GM23338 (cell line): Measurements from ENCODE around the gene ECHDC1. TPM values are rescaled to one million over a fixed set of nuclear protein-coding genes. Genes with fewer than 3 reads are reported as not detected.
A peak's percentile ranks its signal among the peaks of the same experiment; 100 is the strongest.

Experiments
- ATAC-seq: fragments of 200-7000 bp; cut with Tn5 transposase; 3 replicates; pipeline ENCODE4 v1.9.1; 2020
- DNase-seq: peaks from one replicate; pipeline ENCODE4 v3.0.0-alpha.2; 2015; ENCODE audit warnings: low spot score
- H2AFZ ChIP-seq: fragments of 200-600 bp; sonication (generic); 2 replicates; pipeline ENCODE4 v1.8.0; 2016; ENCODE audit warnings: antibody characterized with exemption, mild to moderate bottlenecking, moderate library complexity
- H3F3A ChIP-seq: fragments of 200-600 bp; sonication (generic); replicated peaks from 2 replicates; pipeline ENCODE4 v1.8.0; 2017; ENCODE audit warnings: antibody characterized with exemption, mixed run types, low read depth
- H3K27ac ChIP-seq: fragments of 200-600 bp; sonication (generic); 2 replicates; pipeline ENCODE4 v1.6.1; 2016; ENCODE audit warnings: low read depth
- H3K27me3 ChIP-seq: fragments of 200-600 bp; sonication (generic); 2 replicates; pipeline ENCODE4 v1.8.0; 2016; ENCODE audit warnings: mild to moderate bottlenecking, mixed run types, moderate library complexity; ENCODE audit not compliant: insufficient read depth
- H3K36me3 ChIP-seq: fragments of 200-600 bp; sonication (generic); 2 replicates; pipeline ENCODE4 v1.8.0; 2016; ENCODE audit warnings: mild to moderate bottlenecking; ENCODE audit not compliant: insufficient read depth
- H3K4me1 ChIP-seq: fragments of 200-600 bp; sonication (generic); 2 replicates; pipeline ENCODE4 v1.8.0; 2016; ENCODE audit warnings: mild to moderate bottlenecking, moderate library complexity; ENCODE audit not compliant: insufficient read depth
- H3K4me2 ChIP-seq: fragments of 200-600 bp; sonication (generic); 2 replicates; pipeline ENCODE4 v1.7.1; 2017; ENCODE audit warnings: mixed run types
- H3K4me3 ChIP-seq: fragments of 200-600 bp; sonication (generic); 2 replicates; pipeline ENCODE4 v1.6.1; 2016; ENCODE audit warnings: mixed run types
- H3K79me2 ChIP-seq: fragments of 200-600 bp; sonication (generic); replicated peaks from 2 replicates; pipeline ENCODE4 v1.8.0; 2017; ENCODE audit warnings: mild to moderate bottlenecking; ENCODE audit not compliant: insufficient read depth
- H3K9me2 ChIP-seq: fragments of 200-600 bp; sonication (generic); 2 replicates; pipeline ENCODE4 v1.8.0; 2017; ENCODE audit not compliant: insufficient read depth
- H4K20me1 ChIP-seq: fragments of 200-600 bp; sonication (generic); replicated peaks from 2 replicates; pipeline ENCODE4 v1.8.0; 2017; ENCODE audit warnings: mild to moderate bottlenecking; ENCODE audit not compliant: insufficient read depth
- H3K27ac Mint-ChIP-seq: 2 replicates; pipeline ENCODE4 v1.8.0; 2020; ENCODE audit warnings: inconsistent platforms, mild to moderate bottlenecking, moderate library complexity, mixed read lengths
- H3K27me3 Mint-ChIP-seq: 3 replicates; pipeline ENCODE4 v1.8.0; 2022; ENCODE audit warnings: low read depth, mild to moderate bottlenecking, moderate library complexity, mixed read lengths, inconsistent platforms; ENCODE audit not compliant: insufficient read depth, poor library complexity
- H3K36me3 Mint-ChIP-seq: 3 replicates; pipeline ENCODE4 v1.8.0; 2021; ENCODE audit warnings: low read depth, mild to moderate bottlenecking, inconsistent platforms, moderate library complexity, mixed read lengths
- H3K4me1 Mint-ChIP-seq: 3 replicates; pipeline ENCODE4 v1.8.0; 2020; ENCODE audit warnings: mild to moderate bottlenecking, inconsistent platforms, mixed read lengths
- H3K4me3 Mint-ChIP-seq: 3 replicates; pipeline ENCODE4 v1.8.0; 2021; ENCODE audit warnings: moderate library complexity, mild to moderate bottlenecking, inconsistent platforms, mixed read lengths
- H3K9me3 Mint-ChIP-seq: 3 replicates; pipeline ENCODE4 v1.8.0; 2020; ENCODE audit warnings: moderate library complexity, mild to moderate bottlenecking, inconsistent platforms, mixed read lengths
- CREB1 ChIP-seq: fragments of 250-450 bp; sonication (Bioruptor Pico); IDR thresholded peaks from 2 replicates; pipeline ENCODE4 v1.5.0; 2020; ENCODE audit warnings: low read depth, mild to moderate bottlenecking, moderate library complexity
- EZH2 ChIP-seq: fragments of 200-600 bp; sonication (generic); IDR thresholded peaks from one replicate; pipeline ENCODE4 v1.8.0; 2017; ENCODE audit warnings: antibody characterized with exemption, mild to moderate bottlenecking, low read depth; ENCODE audit not compliant: unreplicated experiment
- EZH2phosphoT487 ChIP-seq: fragments of 200-600 bp; sonication (generic); IDR thresholded peaks from one replicate; pipeline ENCODE4 v1.8.1; 2018; ENCODE audit warnings: antibody characterized with exemption; ENCODE audit not compliant: unreplicated experiment
- NANOG ChIP-seq: IDR thresholded peaks from 2 replicates; pipeline ENCODE4 v1.6.1; 2016; ENCODE audit warnings: antibody characterized with exemption, borderline replicate concordance
- STAT1 ChIP-seq: IDR thresholded peaks from one replicate; pipeline ENCODE4 v1.6.1; 2016; ENCODE audit warnings: antibody characterized with exemption; ENCODE audit not compliant: unreplicated experiment
- ZNF114 ChIP-seq: fragments of 250-450 bp; sonication (Bioruptor Pico); IDR thresholded peaks from 2 replicates; pipeline ENCODE4 v1.5.0; 2020; ENCODE audit warnings: mild to moderate bottlenecking, moderate library complexity
- polyA plus RNA-seq: library from polyadenylated mRNA; unstranded; fragments of >200 nt; fragmentation: Nextera tagmentation; extraction: Ambion mirVana; gene quantifications from 2 replicates; pipeline ENCODE4 v1.2.1, GENCODE V29; 2016
- total RNA-seq: library from RNA; depleted of rRNA; stranded (reverse); fragments of >200 nt; shearing (Covaris generic); gene quantifications from 2 replicates; pipeline ENCODE4 v1.2.3, GENCODE V29; 2014
- TF ChIP-seq, protein P1 (sequence below): IDR thresholded peaks from 2 replicates; pipeline ENCODE4 v1.6.1; 2016; ENCODE audit warnings: antibody characterized with exemption
- TF ChIP-seq, protein P2 (sequence below): IDR thresholded peaks from one replicate; pipeline ENCODE4 v1.6.1; 2018; ENCODE audit warnings: antibody characterized with exemption; ENCODE audit not compliant: unreplicated experiment

Gene ECHDC1
- total and polyA plus RNA-seq, 2 experiments from 2014 or later, result 65.8 to 98.4 TPM

- Histone ChIP-seq H3K27ac (peak overlapping the region; percentile 13; the same call in 1 of the 2 replicates), H3K79me2 (no peaks in the 10 kb centered on the region; the same call in 1 of the 2 replicates), H3K4me3 (no peak overlapping the region), H3K4me1 (peaks cover 18% of the 10 kb centered on the region), H2AFZ (no peak overlapping the region), H3K36me3 (peaks cover 5% of the 10 kb centered on the region; the same call in 1 of the 2 replicates), H4K20me1 (no peaks in the 10 kb centered on the region; the same call in 1 of the 2 replicates), H3K4me2 (peak overlapping the region; percentile 41; the same call in 1 of the 2 replicates), H3K27me3 (no peaks in the 10 kb centered on the region), H3F3A (no peaks in the 10 kb centered on the region), H3K9me2 (no peaks in the 10 kb centered on the region)
- peak overlapping the region; percentile 25 for H3K27ac Mint-ChIP-seq
- no peaks in the 10 kb centered on the region for H3K27me3 Mint-ChIP-seq
- H3K36me3 Mint-ChIP-seq, result peaks cover 25% of the 10 kb centered on the region
- no peaks in the 10 kb centered on the region for H3K9me3 Mint-ChIP-seq
- DNase-seq, result no peak
- ATAC-seq, result peak; percentile 43
- TF ChIP-seq, protein P1, sequence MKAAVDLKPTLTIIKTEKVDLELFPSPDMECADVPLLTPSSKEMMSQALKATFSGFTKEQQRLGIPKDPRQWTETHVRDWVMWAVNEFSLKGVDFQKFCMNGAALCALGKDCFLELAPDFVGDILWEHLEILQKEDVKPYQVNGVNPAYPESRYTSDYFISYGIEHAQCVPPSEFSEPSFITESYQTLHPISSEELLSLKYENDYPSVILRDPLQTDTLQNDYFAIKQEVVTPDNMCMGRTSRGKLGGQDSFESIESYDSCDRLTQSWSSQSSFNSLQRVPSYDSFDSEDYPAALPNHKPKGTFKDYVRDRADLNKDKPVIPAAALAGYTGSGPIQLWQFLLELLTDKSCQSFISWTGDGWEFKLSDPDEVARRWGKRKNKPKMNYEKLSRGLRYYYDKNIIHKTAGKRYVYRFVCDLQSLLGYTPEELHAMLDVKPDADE, result no peak
- TF ChIP-seq NANOG, result no peak
- TF ChIP-seq ZNF114, result no peak
- no peak for TF ChIP-seq EZH2phosphoT487
- no peak for TF ChIP-seq EZH2
- peaks cover 22% of the 10 kb centered on the region for H3K4me1 Mint-ChIP-seq
- H3K4me3 Mint-ChIP-seq, result no peak overlapping the region
Measured at GRCh38 chr6:127290391-127291265, 52.8 kb downstream of the ECHDC1 start.

DNA sequence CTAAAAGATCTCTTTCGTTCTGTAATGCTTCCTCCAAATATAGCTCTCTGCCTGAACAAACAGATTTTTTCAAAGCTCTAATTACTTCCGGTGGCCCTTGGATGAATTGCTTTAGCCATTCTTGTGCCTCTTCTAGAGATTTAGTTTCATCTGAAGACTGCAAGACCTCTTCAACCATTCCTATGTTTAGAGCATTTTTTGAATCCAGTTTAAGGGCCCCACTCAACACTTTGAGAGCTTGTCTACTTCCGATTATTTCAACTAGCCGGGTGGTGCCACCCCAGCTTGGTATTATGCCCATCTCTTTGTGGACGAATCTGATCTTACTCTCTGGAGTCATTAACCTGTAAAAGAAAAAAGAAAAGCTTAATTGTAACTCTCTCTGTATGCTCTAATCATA, 53.5 kb downstream of the ECHDC1 start:
- no peaks in the 10 kb centered on the region for H3K27me3 ChIP-seq
- Mint-ChIP-seq H3K9me3 (no peaks in the 10 kb centered on the region), H3K27me3 (no peaks in the 10 kb centered on the region), H3K4me1 (peaks cover 22% of the 10 kb centered on the region), H3K27ac (peak overlapping the region; percentile 40), H3K4me3 (no peak overlapping the region), H3K36me3 (peaks cover 23% of the 10 kb centered on the region)
- no peak overlapping the region for H3K4me2 ChIP-seq
- no peak overlapping the region for H2AFZ ChIP-seq
- H3K79me2 ChIP-seq, result no peaks in the 10 kb centered on the region; the same call in 1 of the 2 replicates
- H3K27ac ChIP-seq, result peak overlapping the region; percentile 21; the same call in 1 of the 2 replicates
- no peak overlapping the region for H3K4me3 ChIP-seq
- DNase-seq, result no peak
- no peaks in the 10 kb centered on the region for H3F3A ChIP-seq
- peaks cover 18% of the 10 kb centered on the region for H3K4me1 ChIP-seq
- no peaks in the 10 kb centered on the region for H3K9me2 ChIP-seq
- peaks cover 5% of the 10 kb centered on the region; the same call in 1 of the 2 replicates for H3K36me3 ChIP-seq
- no peaks in the 10 kb centered on the region; the same call in none of the 2 replicates for H4K20me1 ChIP-seq
- no peak for ATAC-seq
- TF ChIP-seq, protein P2, sequence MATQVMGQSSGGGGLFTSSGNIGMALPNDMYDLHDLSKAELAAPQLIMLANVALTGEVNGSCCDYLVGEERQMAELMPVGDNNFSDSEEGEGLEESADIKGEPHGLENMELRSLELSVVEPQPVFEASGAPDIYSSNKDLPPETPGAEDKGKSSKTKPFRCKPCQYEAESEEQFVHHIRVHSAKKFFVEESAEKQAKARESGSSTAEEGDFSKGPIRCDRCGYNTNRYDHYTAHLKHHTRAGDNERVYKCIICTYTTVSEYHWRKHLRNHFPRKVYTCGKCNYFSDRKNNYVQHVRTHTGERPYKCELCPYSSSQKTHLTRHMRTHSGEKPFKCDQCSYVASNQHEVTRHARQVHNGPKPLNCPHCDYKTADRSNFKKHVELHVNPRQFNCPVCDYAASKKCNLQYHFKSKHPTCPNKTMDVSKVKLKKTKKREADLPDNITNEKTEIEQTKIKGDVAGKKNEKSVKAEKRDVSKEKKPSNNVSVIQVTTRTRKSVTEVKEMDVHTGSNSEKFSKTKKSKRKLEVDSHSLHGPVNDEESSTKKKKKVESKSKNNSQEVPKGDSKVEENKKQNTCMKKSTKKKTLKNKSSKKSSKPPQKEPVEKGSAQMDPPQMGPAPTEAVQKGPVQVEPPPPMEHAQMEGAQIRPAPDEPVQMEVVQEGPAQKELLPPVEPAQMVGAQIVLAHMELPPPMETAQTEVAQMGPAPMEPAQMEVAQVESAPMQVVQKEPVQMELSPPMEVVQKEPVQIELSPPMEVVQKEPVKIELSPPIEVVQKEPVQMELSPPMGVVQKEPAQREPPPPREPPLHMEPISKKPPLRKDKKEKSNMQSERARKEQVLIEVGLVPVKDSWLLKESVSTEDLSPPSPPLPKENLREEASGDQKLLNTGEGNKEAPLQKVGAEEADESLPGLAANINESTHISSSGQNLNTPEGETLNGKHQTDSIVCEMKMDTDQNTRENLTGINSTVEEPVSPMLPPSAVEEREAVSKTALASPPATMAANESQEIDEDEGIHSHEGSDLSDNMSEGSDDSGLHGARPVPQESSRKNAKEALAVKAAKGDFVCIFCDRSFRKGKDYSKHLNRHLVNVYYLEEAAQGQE, result no peak
- no peak for TF ChIP-seq CREB1 (CRISPR knock-in tag)
- TF ChIP-seq EZH2phosphoT487, result no peak
- TF ChIP-seq ZNF114, result no peak
- TF ChIP-seq, protein P1, result no peak
- no peak for TF ChIP-seq STAT1
